H1 (cell line): ENCODE data around the gene RHOT1. TPM values are rescaled to one million over a fixed set of nuclear protein-coding genes. Genes with fewer than 3 reads are reported as not detected.

ENCODE experiments used
- CTCF ChIA-PET: fragments of 300-600 bp; sonication (Branson Sonifier 250); formaldehyde crosslinking; loops from one replicate; lab custom pipeline; 2021; ENCODE audit not compliant: partially characterized antibody; lab: Charles Lee
- POLR2A ChIA-PET: fragments of 300-600 bp; sonication (Branson Sonifier 250); formaldehyde crosslinking; loops from one replicate; lab custom pipeline; 2021; ENCODE audit warnings: inconsistent platforms; ENCODE audit not compliant: partially characterized antibody; lab: Charles Lee
- DNase-seq, 2 experiments: peaks; one replicate each; pipeline versions ENCODE4 v3.0.0 to v3.0.0-alpha.2; 2010 to 2022; ENCODE audit warnings: low spot score in 2 of 2, low read depth in 1 of 2, mixed read lengths in 1 of 2
- FAIRE-seq: peaks from 2 replicates; lab custom pipeline; 2011; peaks lifted over from hg19 to GRCh38; lab: Jason Lieb, UNC
- H2AFZ ChIP-seq: 2 replicates; pipeline ENCODE4 v1.8.1; 2012; ENCODE audit warnings: low read length, inconsistent platforms
- H2AK5ac ChIP-seq: 2 replicates; pipeline ENCODE4 v1.6.1; 2013; ENCODE audit warnings: low read depth, low read length
- H2BK120ac ChIP-seq: replicated peaks from 2 replicates; pipeline ENCODE3; 2013; ENCODE audit warnings: low read depth, low read length, inconsistent platforms
- H2BK12ac ChIP-seq: 2 replicates; pipeline ENCODE4 v1.6.1; 2013; ENCODE audit warnings: low read depth, low read length
- H2BK15ac ChIP-seq: 2 replicates; pipeline ENCODE4 v1.6.1; 2013; ENCODE audit warnings: low read length
- H2BK20ac ChIP-seq: 2 replicates; pipeline ENCODE4 v1.6.1; 2013; ENCODE audit warnings: low read length
- H2BK5ac ChIP-seq: 2 replicates; pipeline ENCODE4 v1.6.1; 2013; ENCODE audit warnings: low read depth, low read length
- H3K14ac ChIP-seq: 2 replicates; pipeline ENCODE4 v1.6.1; 2013; ENCODE audit warnings: inconsistent platforms; ENCODE audit not compliant: insufficient read length
- H3K18ac ChIP-seq: 2 replicates; pipeline ENCODE4 v1.6.1; 2013; ENCODE audit warnings: low read length; ENCODE audit errors: extremely low read depth
- H3K23ac ChIP-seq: 2 replicates; pipeline ENCODE4 v1.6.1; 2013; ENCODE audit warnings: inconsistent platforms; ENCODE audit not compliant: insufficient read length
- H3K23me2 ChIP-seq: 2 replicates; pipeline ENCODE4 v1.6.1; 2013; ENCODE audit warnings: low read depth, low read length
- H3K27ac ChIP-seq: 2 replicates; pipeline ENCODE4 v1.6.1; 2011; ENCODE audit warnings: low read depth, low read length, inconsistent platforms
- H3K27me3 ChIP-seq, 4 experiments: replicated peaks in 1 of 4; 1 replicate in 1 of 4; 2 replicates in 3 of 4; pipeline versions ENCODE4 v1.6.1 to v1.8.1; 2011 to 2013; ENCODE audit warnings: low read length in 3 of 4, mild to moderate bottlenecking in 3 of 4, inconsistent platforms in 2 of 4, mixed read lengths in 2 of 4, moderate library complexity in 1 of 4; ENCODE audit not compliant: control insufficient read depth in 3 of 4, insufficient read depth in 3 of 4; ENCODE audit errors: extremely low read depth in 1 of 4
- H3K36me3 ChIP-seq, 4 experiments: 2 replicates each; pipeline versions ENCODE4 v1.6.1 to v1.8.1; 2011 to 2013; ENCODE audit warnings: mild to moderate bottlenecking in 4 of 4, low read length in 3 of 4, moderate library complexity in 2 of 4, control low read depth in 1 of 4, inconsistent platforms in 1 of 4; ENCODE audit not compliant: insufficient read depth in 4 of 4, control insufficient read depth in 2 of 4
- H3K4ac ChIP-seq: replicated peaks from 2 replicates; pipeline ENCODE3; 2013; ENCODE audit warnings: low read length, low read depth, mixed read lengths, inconsistent platforms; ENCODE audit not compliant: insufficient read length
- H3K4me1 ChIP-seq, 4 experiments: replicated peaks in 1 of 4; 1 replicate in 1 of 4; 2 replicates in 3 of 4; pipeline versions ENCODE4 v1.6.1 to v1.8.1; 2011 to 2013; ENCODE audit warnings: low read length in 3 of 4, inconsistent platforms in 2 of 4, mixed read lengths in 1 of 4; ENCODE audit not compliant: insufficient read depth in 4 of 4, control insufficient read depth in 3 of 4
- H3K4me2 ChIP-seq, 2 experiments: 2 replicates each; pipeline versions ENCODE4 v1.6.1 to v1.8.1; 2011 to 2013; ENCODE audit warnings: low read depth in 2 of 2, low read length in 2 of 2, control low read depth in 1 of 2, inconsistent platforms in 1 of 2, mild to moderate bottlenecking in 1 of 2; ENCODE audit not compliant: insufficient read depth in 1 of 2
- H3K4me3 ChIP-seq, 4 experiments: fragments of 200-600, 300-600 bp in 1 of 4; sonication (generic), shearing (Covaris generic), sonication (Bioruptor Twin) in 1 of 4; 2 replicates each; pipeline versions ENCODE4 v1.5.1 to v1.8.1; 2011 to 2016; ENCODE audit warnings: low read length in 4 of 4, low read depth in 3 of 4, control low read depth in 2 of 4, inconsistent platforms in 2 of 4, mild to moderate bottlenecking in 2 of 4, mixed read lengths in 1 of 4, moderate library complexity in 1 of 4; ENCODE audit not compliant: insufficient read depth in 2 of 4; ENCODE audit errors: extremely low read depth in 1 of 4
- H3K56ac ChIP-seq: replicated peaks from 2 replicates; pipeline ENCODE3; 2013; ENCODE audit warnings: low read depth, mild to moderate bottlenecking, mixed read lengths, low read length, inconsistent platforms; ENCODE audit not compliant: insufficient read length
- H3K79me1 ChIP-seq: 2 replicates; pipeline ENCODE4 v1.6.1; 2013; ENCODE audit warnings: low read depth, low read length, control low read depth
- H3K79me2 ChIP-seq, 2 experiments: 2 replicates each; pipeline versions ENCODE4 v1.6.1 to v1.8.1; 2012 to 2013; ENCODE audit warnings: low read length in 2 of 2, mild to moderate bottlenecking in 2 of 2, inconsistent platforms in 1 of 2; ENCODE audit not compliant: insufficient read depth in 2 of 2, control insufficient read depth in 1 of 2
- H3K9ac ChIP-seq, 4 experiments: replicated peaks in 1 of 4; 1 replicate in 1 of 4; 2 replicates in 3 of 4; pipeline versions ENCODE4 v1.6.1 to v1.8.1; 2011 to 2013; ENCODE audit warnings: low read depth in 3 of 4, low read length in 3 of 4, control low read depth in 2 of 4, mild to moderate bottlenecking in 2 of 4, moderate library complexity in 2 of 4, inconsistent platforms in 1 of 4; ENCODE audit errors: extremely low read depth in 1 of 4
- H3K9me3 ChIP-seq, 2 experiments: 2 replicates each; pipeline versions ENCODE4 v1.6.1 to v1.8.1; 2012 to 2013; ENCODE audit warnings: mild to moderate bottlenecking in 2 of 2, moderate library complexity in 2 of 2, control low read depth in 1 of 2, inconsistent platforms in 1 of 2, low read depth in 1 of 2, low read length in 1 of 2, mixed read lengths in 1 of 2; ENCODE audit not compliant: insufficient read depth in 2 of 2
- H4K20me1 ChIP-seq, 2 experiments: replicated peaks in 1 of 2; 2 replicates each; pipeline versions ENCODE3 to v1.8.1; 2011 to 2013; ENCODE audit warnings: inconsistent platforms in 2 of 2, low read length in 2 of 2, mild to moderate bottlenecking in 1 of 2; ENCODE audit not compliant: insufficient read depth in 2 of 2, control insufficient read depth in 1 of 2
- H4K5ac ChIP-seq: 2 replicates; pipeline ENCODE4 v1.6.1; 2013; ENCODE audit warnings: low read length, low read depth, mixed read lengths, inconsistent platforms; ENCODE audit not compliant: insufficient read length
- H4K8ac ChIP-seq: 2 replicates; pipeline ENCODE4 v1.8.0; 2013; ENCODE audit warnings: mild to moderate bottlenecking, moderate library complexity, low read length, inconsistent platforms; ENCODE audit not compliant: insufficient read depth; ENCODE audit errors: extremely low read depth
- H4K91ac ChIP-seq: replicated peaks from 2 replicates; pipeline ENCODE3; 2013; ENCODE audit warnings: low read length, mixed read lengths, inconsistent platforms; ENCODE audit not compliant: insufficient read length
- EP300 ChIP-seq, 2 experiments: IDR thresholded peaks; 1 replicate in 1 of 2; 2 replicates in 1 of 2; pipeline ENCODE4 v1.6.1; 2011 to 2012; ENCODE audit warnings: low read depth in 2 of 2, low read length in 2 of 2, mild to moderate bottlenecking in 2 of 2, borderline replicate concordance in 1 of 2, inconsistent platforms in 1 of 2, moderate library complexity in 1 of 2
- HDAC2 ChIP-seq, 2 experiments: fragments of 300-600 bp in 1 of 2; sonication (generic) in 1 of 2; IDR thresholded peaks; 2 replicates each; pipeline ENCODE4 v1.6.1; 2011 to 2012; ENCODE audit warnings: low read depth in 2 of 2, low read length in 2 of 2, mild to moderate bottlenecking in 2 of 2, moderate library complexity in 2 of 2, borderline replicate concordance in 1 of 2, inconsistent platforms in 1 of 2
- JUN ChIP-seq: IDR thresholded peaks from 2 replicates; pipeline ENCODE4 v1.6.1; 2011; ENCODE audit warnings: low read depth, mild to moderate bottlenecking, improper control_type of control experiment, low read length
- JUND ChIP-seq: IDR thresholded peaks from 2 replicates; pipeline ENCODE4 v1.6.1; 2011; ENCODE audit warnings: mild to moderate bottlenecking, improper control_type of control experiment, low read length
- NRF1 ChIP-seq: IDR thresholded peaks from 2 replicates; pipeline ENCODE4 v1.6.1; 2011; ENCODE audit warnings: mild to moderate bottlenecking, low read depth, low read length, improper control_type of control experiment
- POLR2A ChIP-seq, 2 experiments: IDR thresholded peaks; 1 replicate in 1 of 2; 2 replicates in 1 of 2; pipeline ENCODE4 v1.6.1; 2011; ENCODE audit warnings: low read depth in 2 of 2, low read length in 2 of 2, mild to moderate bottlenecking in 2 of 2; ENCODE audit errors: control extremely low read depth in 1 of 2
- RXRA ChIP-seq: IDR thresholded peaks from 2 replicates; pipeline ENCODE4 v1.6.1; 2011; ENCODE audit warnings: low read depth, mild to moderate bottlenecking, low read length, moderate library complexity; ENCODE audit not compliant: insufficient read depth
- SIX5 ChIP-seq: IDR thresholded peaks from 2 replicates; pipeline ENCODE4 v1.6.1; 2011; ENCODE audit warnings: mild to moderate bottlenecking, low read depth, low read length
- SP1 ChIP-seq: IDR thresholded peaks from 2 replicates; pipeline ENCODE4 v1.6.1; 2011; ENCODE audit warnings: low read depth, low read length
- ZNF274 ChIP-seq: IDR thresholded peaks from 2 replicates; pipeline ENCODE4 v1.7.0; 2012; ENCODE audit warnings: low read length, borderline replicate concordance; ENCODE audit errors: extremely low read depth
- WGBS, 2 experiments: shearing (Covaris generic) in 1 of 2; methylation state at CpG; one replicate each; pipeline versions ENCODE4 v1.1.6 to v1.1.7; 2013 to 2015; ENCODE audit warnings: low lambda C conversion rate in 2 of 2, mixed read lengths in 2 of 2, inconsistent platforms in 1 of 2, low coverage in 1 of 2, missing lambda C conversion rate in 1 of 2; ENCODE audit not compliant: insufficient replicate concordance in 2 of 2, insufficient coverage in 1 of 2, insufficient read length in 1 of 2; ENCODE audit errors: extremely low coverage in 1 of 2, missing lambda C conversion rate in 1 of 2; 5-methylcytosine and 5-hydroxymethylcytosine counted together
- polyA plus RNA-seq, 7 experiments: library from polyadenylated mRNA; depleted of rRNA in 3 of 7; stranded (reverse) in 5 of 7; unstranded in 2 of 7; fragments of >200 nt in 5 of 7; fragments of 200-250 nt in 2 of 7; gene quantifications; 1 replicate in 5 of 7; 2 replicates in 1 of 7; 4 replicates in 1 of 7; pipeline versions ENCODE4 v1.2.1 to v1.2.3, GENCODE V29; 2011 to 2013; ENCODE audit warnings: missing spikeins in 2 of 7, mixed read lengths in 2 of 7
- total RNA-seq: library from RNA; stranded (reverse); fragmentation: NEBNext Ultra II Directional; extraction: Animal tissue kit (Norgen Biotek cat#: 25700); gene quantifications from 2 replicates; pipeline ENCODE4 v1.2.1, GENCODE V29; 2021

The RHOT1 gene
- total and polyA plus RNA-seq, 2 of the 8 experiments (the other 6 are each of a cell fraction or from before 2014, with no cell fraction given) = 34.2 to 38.2 TPM

DNA sequence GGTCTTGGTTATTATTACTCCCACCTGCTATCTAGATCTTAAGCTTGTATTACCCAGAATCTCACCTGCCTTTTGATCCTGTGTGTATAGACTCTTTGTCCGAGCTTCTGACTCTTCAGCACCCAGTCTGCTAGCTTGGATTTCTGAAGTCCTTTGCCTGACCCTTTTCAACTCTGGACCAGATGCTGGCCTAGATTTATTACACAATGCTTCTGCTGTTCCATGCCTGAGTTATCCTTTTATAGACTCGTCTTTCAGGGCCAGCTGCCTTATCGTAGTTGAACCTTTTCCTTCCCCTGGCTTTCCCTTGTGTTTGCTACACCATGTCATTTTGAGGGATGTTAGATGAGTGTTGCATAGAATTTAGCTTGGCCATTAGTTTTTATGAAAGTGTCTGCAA lies 32.6 kb downstream of the RHOT1 start:
- no peak for FAIRE-seq
- Histone ChIP-seq H2BK20ac (no peak overlapping the region), H3K56ac (no peak overlapping the region), H2BK15ac (no peak overlapping the region), H3K9ac (no peak overlapping the region), H2BK12ac (no peak overlapping the region), H3K23me2 (no peaks in the 10 kb centered on the region), H2BK120ac (no peak overlapping the region), H2BK5ac (no peak overlapping the region), H3K36me3 (peaks cover 3 to 48% (median 28%) of the 10 kb centered on the region in 4 experiments; a peak in 6 of 8 replicates), H4K91ac (no peak overlapping the region), H3K27ac (no peak overlapping the region), H3K79me2 (no peaks in the 10 kb centered on the region), H3K4ac (no peak overlapping the region), H4K8ac (no peak overlapping the region), H3K79me1 (no peaks in the 10 kb centered on the region), H3K18ac (no peak overlapping the region), H3K4me1 (no peaks in the 10 kb centered on the region), H3K14ac (no peak overlapping the region), H2AFZ (no peak overlapping the region), H4K20me1 (no peaks in the 10 kb centered on the region), H2AK5ac (no peak overlapping the region), H3K4me3 (no peak overlapping the region), H3K4me2 (no peak overlapping the region), H3K9me3 (peaks cover 4 to 27% of the 10 kb centered on the region in 2 experiments), H4K5ac (no peak overlapping the region), H3K27me3 (no peaks in the 10 kb centered on the region), H3K23ac (no peak overlapping the region)
- 89% methylated on average over 3 of the region's 3 CpGs; no CpG with 5 or more reads in 1 of the 2 experiments for WGBS, 2 experiments
- ChIA-PET CTCF (interaction anchor here (1.0 to 2.1 kb wide), 3 partner anchors 12 to 76 kb away, joined by 3 to 5 read pairs (median 3); no protein-coding TSS in a partner anchor), POLR2A (no interaction called here)
- TF ChIP-seq SIX5 = no peak
- TF ChIP-seq JUND = no peak
- no peak for TF ChIP-seq POLR2A (IDR thresholded peaks at IDR 0.05; ENCODE audit: control extremely low read depth in 1 of 2, low read depth in 2 of 2, low read length in 2 of 2)
- no peak for TF ChIP-seq HDAC2 (IDR thresholded peaks at IDR 0.05; ENCODE audit: borderline replicate concordance in 1 of 2, low read depth in 2 of 2, low read length in 2 of 2)
- no peak for TF ChIP-seq ZNF274
- no peak for TF ChIP-seq RXRA
- no peak for TF ChIP-seq SP1
- no peak for TF ChIP-seq JUN
- no peak for TF ChIP-seq NRF1
- no peak for TF ChIP-seq EP300 (IDR thresholded peaks at IDR 0.05; ENCODE audit: borderline replicate concordance in 1 of 2, low read depth in 2 of 2, low read length in 2 of 2)
- no peak for DNase-seq
